ENCODE measurements around the gene PPT1. TPM values are rescaled to one million over a fixed set of nuclear protein-coding genes. Genes with fewer than 3 reads are reported as not detected.

Gene PPT1
- polyA plus RNA-seq, 2 of the 4 experiments (the other 2 are of a cell fraction), result 40.2 to 56.7 TPM

- TF ChIP-seq CBX8 (IDR thresholded peaks at IDR 0.05) (no peak), RAD21 (conservative IDR thresholded peaks at IDR 0.05 in 1 of 2, IDR thresholded peaks at IDR 0.05 in 1 of 2) (no peak), MYC (IDR thresholded peaks at IDR 0.05; ENCODE audit: borderline replicate concordance, low read length) (no peak), HEYL (CRISPR knock-in tag; IDR thresholded peaks at IDR 0.05) (no peak), RFX5 (IDR thresholded peaks at IDR 0.05) (no peak), KDM5A (IDR thresholded peaks at IDR 0.05) (no peak), POLR2A (IDR thresholded peaks at IDR 0.05; ENCODE audit: low read length) (no peak), REST (IDR thresholded peaks at IDR 0.05) (no peak), HOXB13 (CRISPR knock-in tag; IDR thresholded peaks at IDR 0.05; ENCODE audit: low read depth) (no peak), CEBPB (IDR thresholded peaks at IDR 0.05) (no peak), ESRRA (IDR thresholded peaks at IDR 0.05; ENCODE audit: borderline replicate concordance, low read length) (no peak), JUNB (IDR thresholded peaks at IDR 0.05) (no peak), ZC3H11A (IDR thresholded peaks at IDR 0.05) (no peak), RCOR1 (IDR thresholded peaks at IDR 0.05; ENCODE audit: low read depth, low read length) (no peak), GATA3 (IDR thresholded peaks at IDR 0.05; ENCODE audit: borderline replicate concordance) (no peak)
- TF ChIP-seq, protein P1, sequence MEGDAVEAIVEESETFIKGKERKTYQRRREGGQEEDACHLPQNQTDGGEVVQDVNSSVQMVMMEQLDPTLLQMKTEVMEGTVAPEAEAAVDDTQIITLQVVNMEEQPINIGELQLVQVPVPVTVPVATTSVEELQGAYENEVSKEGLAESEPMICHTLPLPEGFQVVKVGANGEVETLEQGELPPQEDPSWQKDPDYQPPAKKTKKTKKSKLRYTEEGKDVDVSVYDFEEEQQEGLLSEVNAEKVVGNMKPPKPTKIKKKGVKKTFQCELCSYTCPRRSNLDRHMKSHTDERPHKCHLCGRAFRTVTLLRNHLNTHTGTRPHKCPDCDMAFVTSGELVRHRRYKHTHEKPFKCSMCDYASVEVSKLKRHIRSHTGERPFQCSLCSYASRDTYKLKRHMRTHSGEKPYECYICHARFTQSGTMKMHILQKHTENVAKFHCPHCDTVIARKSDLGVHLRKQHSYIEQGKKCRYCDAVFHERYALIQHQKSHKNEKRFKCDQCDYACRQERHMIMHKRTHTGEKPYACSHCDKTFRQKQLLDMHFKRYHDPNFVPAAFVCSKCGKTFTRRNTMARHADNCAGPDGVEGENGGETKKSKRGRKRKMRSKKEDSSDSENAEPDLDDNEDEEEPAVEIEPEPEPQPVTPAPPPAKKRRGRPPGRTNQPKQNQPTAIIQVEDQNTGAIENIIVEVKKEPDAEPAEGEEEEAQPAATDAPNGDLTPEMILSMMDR (IDR thresholded peaks at IDR 0.05), result no peak
- Histone ChIP-seq H3K4me3 (no peak overlapping the region), H3K4me2 (no peak overlapping the region), H3K9me3 (no peaks in the 10 kb centered on the region), H3K4me1 (peaks cover 18% of the 10 kb centered on the region), H3K27ac (no peak overlapping the region)
- no peak; a peak in 1 of 6 replicates for ATAC-seq
- POLR2A ChIA-PET, result no interaction called here
- DNase-seq (ENCODE audit: low read depth in 1 of 2, low spot score in 1 of 2), result no peak
- 97% methylated on average over 5 of the region's 5 CpGs for WGBS (ENCODE audit: missing lambda C conversion rate)
- no peak for FAIRE-seq
- CTCF ChIA-PET, result interaction anchor here (0.8 to 1.4 kb wide), 2 partner anchors 68 to 279 kb away, joined by 3 to 4 read pairs; no protein-coding TSS in a partner anchor
These were observed 40.3 kb downstream of the PPT1 start for GRCh38 chr1:40056519-40057309.

- FAIRE-seq (no peak), DNase-seq (ENCODE audit: low read depth in 1 of 2, low spot score in 1 of 2) (no peak), ATAC-seq (no peak)
- no peaks in the 10 kb centered on the region for H3K9me3 ChIP-seq
- WGBS (ENCODE audit: missing lambda C conversion rate), result 90% methylated on average over 11 of the region's 11 CpGs
- peaks cover 2% of the 10 kb centered on the region; the same call in 2 of the 3 replicates for H3K4me1 ChIP-seq
- CTCF ChIA-PET, result no interaction called here
- H3K4me3 ChIP-seq, result no peak overlapping the region
- no peak overlapping the region for H3K27ac ChIP-seq
- H3K4me2 ChIP-seq, result no peak overlapping the region
- POLR2A ChIA-PET, result no interaction called here
- TF ChIP-seq, protein P1 (IDR thresholded peaks at IDR 0.05), result no peak
- TF ChIP-seq RAD21 (conservative IDR thresholded peaks at IDR 0.05 in 1 of 2, IDR thresholded peaks at IDR 0.05 in 1 of 2), result no peak
- TF ChIP-seq SREBF2 (IDR thresholded peaks at IDR 0.05), result no peak
- no peak for TF ChIP-seq ELK1 (IDR thresholded peaks at IDR 0.05; ENCODE audit: low read depth, low read length)
- no peak for TF ChIP-seq FOSB (CRISPR knock-in tag; IDR thresholded peaks at IDR 0.05)
- no peak for TF ChIP-seq FOXS1 (CRISPR knock-in tag; IDR thresholded peaks at IDR 0.05)
- no peak for TF ChIP-seq EHF (CRISPR knock-in tag; IDR thresholded peaks at IDR 0.05)
- no peak for TF ChIP-seq ZSCAN20 (CRISPR knock-in tag; IDR thresholded peaks at IDR 0.05)
- TF ChIP-seq CBX8 (IDR thresholded peaks at IDR 0.05), result no peak
- no peak for TF ChIP-seq ATOH8 (CRISPR knock-in tag; IDR thresholded peaks at IDR 0.05; ENCODE audit: low read depth)
- TF ChIP-seq GATA3 (IDR thresholded peaks at IDR 0.05; ENCODE audit: borderline replicate concordance), result no peak
- TF ChIP-seq FOSL2 (IDR thresholded peaks at IDR 0.05), result no peak
- no peak for TF ChIP-seq FOSL2 (CRISPR knock-in tag; IDR thresholded peaks at IDR 0.05)
- TF ChIP-seq ZC3H11A (IDR thresholded peaks at IDR 0.05), result no peak
- TF ChIP-seq ZNF302 (CRISPR knock-in tag; IDR thresholded peaks at IDR 0.05), result no peak
These were observed 43.7 kb downstream of the PPT1 start for GRCh38 chr1:40053138-40053887.

Measured in A549 (cell line).